Measurements from ENCODE around the gene MYO15B.

- TF ChIP-seq CTCF (IDR thresholded peaks at IDR 0.05; ENCODE audit: poor library complexity) (no peak), EZH2 (IDR thresholded peaks at IDR 0.05; ENCODE audit: borderline replicate concordance) (no peak)
Measured at GRCh38 chr17:75550139-75550465, 37.5 kb upstream of the MYO15B start.
